Aorta (tissue), 5 donors: ENCODE results near the gene S100A1. TPM values are rescaled to one million over a fixed set of nuclear protein-coding genes. Genes with fewer than 3 reads are reported as not detected.
"Not testable (repeated sequence)": the region's sequence is repeated elsewhere in the genome, so short reads cannot be mapped to it uniquely, and the experiment has no call there.

Experiments used
- ATAC-seq: fragments of 200-7000 bp; cut with Tn5 transposase; one replicate; pipeline ENCODE4 v1.9.1; 2022; ENCODE audit warnings: moderate library complexity; ENCODE audit not compliant: low FRiP score
- DNase-seq, 2 donors: peaks; one replicate each; pipeline ENCODE4 v3.0.0-alpha.2; 2020
- H3K27ac ChIP-seq, 2 donors: one replicate each; pipeline ENCODE4 v1.5.1; 2013; ENCODE audit warnings: low read length in 2 of 2, mild to moderate bottlenecking in 2 of 2, moderate library complexity in 2 of 2, control low read depth in 1 of 2, inconsistent platforms in 1 of 2, low read depth in 1 of 2
- H3K27me3 ChIP-seq, 2 donors: one replicate each; pipeline ENCODE4 v1.6.1; 2013; ENCODE audit warnings: control low read depth in 1 of 2, low read length in 1 of 2, mild to moderate bottlenecking in 1 of 2, moderate library complexity in 1 of 2; ENCODE audit not compliant: insufficient read depth in 2 of 2, control insufficient read depth in 1 of 2
- H3K36me3 ChIP-seq, 2 donors: one replicate each; pipeline ENCODE4 v1.6.1; 2013; ENCODE audit warnings: control low read depth in 1 of 2, low read length in 1 of 2, mild to moderate bottlenecking in 1 of 2; ENCODE audit not compliant: insufficient read depth in 2 of 2, control insufficient read depth in 1 of 2
- H3K4me1 ChIP-seq, 2 donors: one replicate each; pipeline ENCODE4 v1.6.1; 2013; ENCODE audit warnings: low read length in 2 of 2, control low read depth in 1 of 2, mild to moderate bottlenecking in 1 of 2, moderate library complexity in 1 of 2; ENCODE audit not compliant: insufficient read depth in 2 of 2, control insufficient read depth in 1 of 2
- H3K4me3 ChIP-seq, 2 donors: one replicate each; pipeline ENCODE4 v1.5.1; 2013; ENCODE audit warnings: low read length in 2 of 2, control low read depth in 1 of 2, mild to moderate bottlenecking in 1 of 2
- H3K9me3 ChIP-seq: one replicate; pipeline ENCODE4 v1.6.1; 2013; ENCODE audit warnings: mild to moderate bottlenecking, low read length; ENCODE audit not compliant: control insufficient read depth
- WGBS, 2 donors: extraction: QIAGEN DNeasy Blood & Tissue Kit; methylation state at CpG; one replicate each; pipeline ENCODE4 v1.1.7; 2013; 5-methylcytosine and 5-hydroxymethylcytosine counted together
- intact Hi-C, 2 donors: fragments of 100-400 bp; cut with DNase I; formaldehyde crosslinking; loops; one replicate each; pipeline versions ENCODE4 v1.14.2 to v1.15.0; 2022
- polyA plus RNA-seq, 2 donors: library from polyadenylated mRNA; stranded (reverse); fragments of 200-250 nt; gene quantifications; one replicate each; pipeline ENCODE4 v1.2.3, GENCODE V29; 2013
- total RNA-seq, 2 donors: library from RNA; stranded (reverse); fragmentation: NEBNext Ultra II Directional; extraction: Animal tissue kit (Norgen Biotek cat#: 25700); gene quantifications; one replicate each; pipeline ENCODE4 v1.2.1, GENCODE V29; 2021
- donor health status: healthy with polysubstance abuse.
- donor health status: Bipolar disorder and iron deficiency.
- donor health status: DM: no; HTN: no; CAD: no.
- donor health status: DM: no; HTN: no; CAD: no.
- donor health status: DM: yes; HTN: yes; CAD: no.

S100A1 gene
- total and polyA plus RNA-seq, 4 donors: 0.23 to 7.1 (median 0.69) TPM; not detected in 1

DNA sequence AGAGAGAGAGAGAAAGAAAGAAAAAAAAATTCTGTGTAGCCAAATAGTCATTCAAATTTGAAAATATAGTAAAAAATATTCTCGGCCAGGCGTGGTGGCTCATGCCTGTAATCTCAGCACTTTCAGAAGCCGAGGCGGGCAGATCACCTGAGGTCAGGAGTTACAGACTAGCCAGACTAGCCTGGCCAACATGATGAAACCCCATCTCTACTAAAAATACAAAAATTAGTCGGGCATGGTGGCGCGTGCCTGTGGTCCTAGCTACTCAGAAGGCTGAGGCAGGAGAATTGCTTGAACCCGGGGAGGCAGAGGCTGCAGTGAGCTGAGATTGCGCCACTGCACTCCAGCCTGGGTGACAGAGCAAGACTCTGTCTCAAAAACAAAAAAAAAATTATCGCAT lies 40.2 kb upstream of the S100A1 start:
- WGBS, 2 donors: 94 to 97% methylated on average over 10 of the region's 10 CpGs
- H3K36me3 ChIP-seq, H3K4me1 ChIP-seq, H3K4me3 ChIP-seq, DNase-seq, intact Hi-C loops, H3K9me3 ChIP-seq, ATAC-seq, H3K27me3 ChIP-seq, H3K27ac ChIP-seq: not testable (repeated sequence)

DNA sequence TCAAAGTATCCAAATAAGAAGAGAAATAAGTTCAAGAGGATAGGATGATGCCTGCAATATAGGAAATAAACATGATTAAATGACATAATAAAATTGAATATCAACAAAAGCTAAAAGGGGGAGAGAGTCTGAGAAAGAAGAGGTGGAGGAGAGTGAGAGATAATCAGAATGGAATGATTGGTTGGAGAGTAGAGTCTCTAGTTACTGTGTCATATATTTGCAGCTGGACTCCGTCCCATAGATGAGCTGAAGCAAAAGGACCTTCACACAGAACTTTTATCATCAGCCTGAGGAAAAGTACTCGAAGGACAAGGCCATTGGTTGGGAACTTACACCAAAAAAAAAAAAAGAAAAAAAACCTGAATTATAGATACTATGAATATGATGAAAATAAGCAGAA lies 39.8 kb upstream of the S100A1 start:
- intact Hi-C loops: no loop called here
- Histone ChIP-seq H3K9me3 (no peaks in the 10 kb centered on the region), H3K27me3 (no peaks in the 10 kb centered on the region), H3K4me1 (no peaks in the 10 kb centered on the region), H3K4me3 (no peak overlapping the region), H3K36me3 (no peaks in the 10 kb centered on the region), H3K27ac (no peak overlapping the region)
- ATAC-seq (no peak), DNase-seq (no peak)
- 89 to 93% methylated on average over 2 of the region's 2 CpGs for WGBS, 2 donors

DNA sequence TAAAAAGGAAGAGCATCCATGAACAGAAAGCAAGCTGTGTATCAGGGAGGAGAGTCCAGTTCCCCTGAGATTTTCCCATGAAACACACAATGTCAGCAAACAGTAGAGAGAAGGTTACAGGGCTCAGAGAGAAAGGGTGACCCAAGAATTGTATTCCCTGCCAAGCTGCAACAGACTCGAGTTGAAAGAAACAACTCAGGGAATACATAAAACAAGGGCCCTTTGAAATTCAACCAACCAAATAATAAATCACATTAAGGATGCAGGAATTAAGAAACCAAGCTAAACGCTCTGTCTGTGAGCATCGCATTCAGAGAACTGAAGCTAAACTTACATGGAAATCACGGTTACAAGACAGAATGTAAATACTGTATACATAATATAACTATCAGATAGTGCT lies 35.5 kb upstream of the S100A1 start:
- Histone ChIP-seq H3K9me3 (no peaks in the 10 kb centered on the region), H3K4me1 (no peaks in the 10 kb centered on the region), H3K27me3 (no peaks in the 10 kb centered on the region), H3K4me3 (no peak overlapping the region), H3K27ac (no peak overlapping the region), H3K36me3 (peaks cover 0 to 2% of the 10 kb centered on the region in 2 donors)
- ATAC-seq: no peak
- intact Hi-C loops: no loop called here
- WGBS, 2 donors: 27 to 39% methylated on average over 4 of the region's 4 CpGs
- DNase-seq: no peak

DNA sequence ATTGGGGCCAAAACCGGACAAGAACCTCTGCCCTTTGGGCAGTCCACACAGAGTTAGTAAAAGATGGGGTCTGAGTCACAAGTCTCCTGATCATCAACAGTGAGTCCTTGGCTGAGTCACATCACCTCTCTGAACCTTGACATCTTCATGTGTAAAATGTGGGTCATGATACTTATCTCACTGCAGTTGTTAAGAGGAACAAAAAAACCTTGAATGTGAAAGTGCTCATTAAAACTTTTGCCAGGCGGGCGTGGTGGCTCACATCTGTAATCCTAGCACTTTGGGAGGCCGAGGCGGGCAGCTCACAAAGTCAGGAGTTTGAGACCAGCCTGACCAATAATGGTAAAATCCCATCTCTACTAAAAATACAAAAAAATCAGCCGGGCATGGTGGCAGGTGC lies 31.0 kb upstream of the S100A1 start:
- no peaks in the 10 kb centered on the region for H3K4me1 ChIP-seq
- H3K9me3 ChIP-seq: no peaks in the 10 kb centered on the region
- no peaks in the 10 kb centered on the region for H3K27me3 ChIP-seq
- H3K4me3 ChIP-seq: no peak overlapping the region
- intact Hi-C loops: no loop called here
- no peak overlapping the region for H3K27ac ChIP-seq
- 92 to 93% methylated on average over 6 of the region's 6 CpGs for WGBS, 2 donors
- no peak for DNase-seq
- ATAC-seq: no peak
- peaks cover 0 to 2% of the 10 kb centered on the region in 2 donors for H3K36me3 ChIP-seq

DNA sequence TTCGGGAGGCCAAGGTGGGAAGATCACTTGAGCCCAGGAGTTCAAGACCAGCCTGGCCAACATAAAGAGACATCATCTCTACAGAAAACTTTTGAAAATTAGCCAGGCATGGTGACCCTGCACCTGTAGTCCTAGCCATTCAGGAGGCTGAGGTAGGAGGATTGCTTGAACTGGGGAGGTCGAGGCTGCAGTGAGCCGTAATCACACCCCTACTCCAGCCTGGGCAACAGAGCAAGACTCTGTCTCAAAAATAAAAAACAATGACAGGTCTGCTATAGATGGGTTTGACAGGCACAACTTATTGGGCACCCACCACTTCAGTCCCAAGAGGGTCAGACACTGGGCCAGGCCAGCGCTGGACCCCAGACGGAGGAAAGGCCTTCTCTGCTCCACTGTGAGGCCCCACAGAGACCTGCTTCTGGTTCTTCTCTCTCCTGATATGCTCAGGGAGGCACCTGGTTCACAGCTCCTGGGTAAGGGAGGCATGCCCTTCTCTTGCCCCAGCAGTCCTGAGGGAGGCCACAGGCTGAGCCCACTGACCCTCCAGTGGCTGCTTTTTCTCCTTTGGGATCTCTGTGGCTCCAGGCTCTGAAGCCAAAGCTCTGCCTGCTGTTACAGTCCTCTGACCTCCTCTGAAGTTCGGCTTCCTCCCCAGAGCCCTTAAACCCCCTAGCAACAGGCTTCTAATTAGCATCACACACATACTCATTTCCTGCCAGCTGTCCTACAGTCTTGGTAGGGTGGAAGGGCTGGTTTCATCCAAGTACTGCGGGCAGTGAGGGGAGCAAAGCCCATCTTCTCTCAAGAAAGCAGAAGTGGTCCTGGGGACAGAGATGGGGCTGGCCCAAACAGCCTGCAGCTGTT lies 29.7 kb upstream of the S100A1 start:
- H3K27me3 ChIP-seq: no peaks in the 10 kb centered on the region
- no peaks in the 10 kb centered on the region for H3K9me3 ChIP-seq
- no peaks in the 10 kb centered on the region for H3K4me1 ChIP-seq
- ATAC-seq (no peak), DNase-seq (no peak)
- intact Hi-C loops: no loop called here
- no peak overlapping the region for H3K4me3 ChIP-seq
- no peak overlapping the region for H3K27ac ChIP-seq
- peaks cover 0 to 4% of the 10 kb centered on the region in 2 donors for H3K36me3 ChIP-seq
- WGBS, 2 donors: 84 to 86% methylated on average over 7 of the region's 7 CpGs

DNA sequence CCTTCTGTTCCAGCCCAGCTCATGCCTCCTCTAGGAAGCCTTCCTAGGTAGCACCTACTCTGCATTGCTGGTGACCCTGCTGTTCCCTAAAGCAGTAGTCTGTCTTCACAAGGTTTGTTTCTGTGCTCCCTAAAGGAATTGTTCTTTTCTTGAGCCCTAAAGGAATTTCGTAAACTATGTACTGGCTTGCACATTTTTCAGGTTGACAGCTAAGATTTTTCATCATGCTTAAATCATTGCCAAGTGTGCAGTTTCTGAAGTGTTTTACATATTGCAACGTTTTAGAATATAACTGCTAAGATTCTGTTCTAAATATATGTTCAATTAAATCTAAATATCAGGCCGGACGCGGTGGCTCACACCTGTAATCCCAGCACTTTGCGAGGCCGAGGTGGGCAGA lies 28.4 kb upstream of the S100A1 start:
- intact Hi-C loops: no loop called here
- no peak for DNase-seq

DNA sequence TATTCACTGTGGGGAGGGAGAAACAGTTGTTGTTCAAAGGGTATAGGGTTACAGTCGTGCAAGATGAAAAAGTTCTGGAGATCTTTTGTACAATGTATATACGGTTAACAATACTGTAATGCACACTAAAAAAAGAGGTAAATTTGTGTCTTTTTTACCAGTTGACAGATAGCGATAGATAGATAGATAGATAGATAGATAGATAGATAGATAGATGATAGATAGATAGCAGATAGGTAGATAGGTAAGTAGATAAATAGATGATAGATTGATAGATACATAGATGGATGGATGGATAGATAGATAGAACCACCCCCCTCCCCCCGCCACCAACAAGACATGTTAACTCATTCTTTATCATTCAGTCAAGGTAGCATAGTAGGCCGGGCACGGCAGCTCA lies 25.5 kb upstream of the S100A1 start:
- 93 to 94% methylated on average over 6 of the region's 6 CpGs for WGBS, 2 donors

More for the DNA sequence above, 28.4 kb upstream of the S100A1 start:
- H3K36me3 ChIP-seq: peaks cover 0 to 2% of the 10 kb centered on the region in 2 donors
- no peaks in the 10 kb centered on the region for H3K9me3 ChIP-seq
- 78 to 81% methylated on average over 7 of the region's 7 CpGs for WGBS, 2 donors
- no peak for ATAC-seq
- no peaks in the 10 kb centered on the region for H3K27me3 ChIP-seq
- H3K4me1 ChIP-seq: no peaks in the 10 kb centered on the region
- no peak overlapping the region for H3K27ac ChIP-seq
- H3K4me3 ChIP-seq: no peak overlapping the region

DNA sequence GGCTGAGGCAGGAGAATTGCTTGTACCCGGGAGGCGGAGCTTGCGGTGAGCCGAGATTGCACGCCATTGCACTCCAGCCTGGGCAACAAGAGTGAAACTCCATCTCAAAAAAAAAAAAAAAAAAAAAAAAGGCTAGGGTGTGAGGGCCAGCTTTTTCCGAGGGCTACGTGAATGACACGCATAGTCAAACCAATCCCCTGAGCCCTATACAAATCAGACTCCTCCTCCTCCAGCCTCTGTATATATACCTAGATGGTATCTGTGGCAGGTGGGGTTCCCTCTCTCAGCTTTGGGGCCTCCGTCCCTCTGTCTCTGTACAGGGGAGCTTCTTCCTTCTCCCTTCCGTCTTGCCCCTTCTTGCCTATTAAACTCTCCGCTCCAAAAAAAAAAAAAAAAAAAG lies 22.0 kb upstream of the S100A1 start:
- no peaks in the 10 kb centered on the region for H3K4me1 ChIP-seq
- no peak overlapping the region for H3K4me3 ChIP-seq
- no peaks in the 10 kb centered on the region for H3K27me3 ChIP-seq
- WGBS, 2 donors: 93% methylated on average over 11 of the region's 11 CpGs
- DNase-seq (no peak), ATAC-seq (no peak)
- peaks cover 0 to 3% of the 10 kb centered on the region in 2 donors for H3K36me3 ChIP-seq
- no peaks in the 10 kb centered on the region for H3K9me3 ChIP-seq
- intact Hi-C loops: no loop called here
- no peak overlapping the region for H3K27ac ChIP-seq

More for the DNA sequence above, 25.5 kb upstream of the S100A1 start:
- ATAC-seq (no peak), DNase-seq (no peak)
- intact Hi-C loops: no loop called here
- H3K36me3 ChIP-seq: peaks cover 0 to 3% of the 10 kb centered on the region in 2 donors
- no peak overlapping the region for H3K27ac ChIP-seq
- no peaks in the 10 kb centered on the region for H3K27me3 ChIP-seq
- H3K4me1 ChIP-seq: no peaks in the 10 kb centered on the region
- H3K9me3 ChIP-seq: no peaks in the 10 kb centered on the region
- no peak overlapping the region for H3K4me3 ChIP-seq

DNA sequence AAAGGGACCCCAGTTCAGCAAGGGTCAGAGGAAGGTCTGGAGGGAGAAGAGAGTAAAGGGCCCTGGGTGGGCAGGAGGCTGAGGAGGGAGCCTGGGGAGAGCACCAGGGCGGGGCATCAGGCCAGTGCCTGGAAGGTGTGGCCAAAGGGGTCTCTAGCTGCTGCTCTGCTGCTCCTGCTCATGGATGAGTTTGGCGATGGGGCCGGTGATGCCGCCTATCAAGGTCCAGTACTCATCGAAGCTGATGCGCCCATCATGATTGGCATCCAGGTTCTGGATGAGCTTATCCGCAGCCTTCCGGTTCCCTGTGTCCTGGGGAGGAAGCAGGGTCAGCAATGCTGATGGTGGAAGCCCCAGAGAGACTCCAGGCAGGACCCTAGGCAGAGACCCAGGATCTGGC lies 20.9 kb upstream of the S100A1 start:
- H3K27me3 ChIP-seq: no peaks in the 10 kb centered on the region
- no peak overlapping the region for H3K4me3 ChIP-seq
- intact Hi-C loops: no loop called here
- peaks cover 0 to 3% of the 10 kb centered on the region in 2 donors for H3K36me3 ChIP-seq
- WGBS, 2 donors: 92 to 94% methylated on average over 8 of the region's 8 CpGs
- no peak overlapping the region for H3K27ac ChIP-seq
- no peaks in the 10 kb centered on the region for H3K4me1 ChIP-seq
- no peaks in the 10 kb centered on the region for H3K9me3 ChIP-seq
- ATAC-seq (no peak), DNase-seq (peak in 1 of 2 donors; percentile 70)
